NOMO-1 treated with DMSO at 0.1 percent for 48 hours (cell line): ENCODE data around the gene KCTD20.

Experiments used
- DNase-seq: peaks from one replicate; lab custom pipeline; 2025; ENCODE audit not compliant: unreplicated experiment; lab: John Stamatoyannopoulos, UW

Gene KCTD20

GRCh38 chr6:36525346-36525745 lies 82.5 kb downstream of the KCTD20 start:
- no peak for DNase-seq

GRCh38 chr6:36526066-36526465 lies 83.3 kb downstream of the KCTD20 start:
- DNase-seq = peak; percentile 33

GRCh38 chr6:36533321-36533720 lies 90.5 kb downstream of the KCTD20 start:
- DNase-seq = no peak

GRCh38 chr6:36536873-36537547 lies 94.2 kb downstream of the KCTD20 start:
- no peak for DNase-seq

- DNase-seq = no peak
These were observed 97.2 kb downstream of the KCTD20 start for GRCh38 chr6:36539814-36540568.
